HG03520 (cell line): ENCODE data around the gene GALE.
"Not testable (repeated sequence)": the region's sequence is repeated elsewhere in the genome, so short reads cannot be mapped to it uniquely, and the experiment has no call there.

ENCODE experiments used
- ATAC-seq: cut with Tn5 transposase; IDR thresholded peaks from one replicate; pipeline ENCODE4 v1.9.1; 2021; ENCODE audit warnings: mild to moderate bottlenecking, moderate library complexity; ENCODE audit not compliant: unreplicated experiment

The GALE gene

DNA sequence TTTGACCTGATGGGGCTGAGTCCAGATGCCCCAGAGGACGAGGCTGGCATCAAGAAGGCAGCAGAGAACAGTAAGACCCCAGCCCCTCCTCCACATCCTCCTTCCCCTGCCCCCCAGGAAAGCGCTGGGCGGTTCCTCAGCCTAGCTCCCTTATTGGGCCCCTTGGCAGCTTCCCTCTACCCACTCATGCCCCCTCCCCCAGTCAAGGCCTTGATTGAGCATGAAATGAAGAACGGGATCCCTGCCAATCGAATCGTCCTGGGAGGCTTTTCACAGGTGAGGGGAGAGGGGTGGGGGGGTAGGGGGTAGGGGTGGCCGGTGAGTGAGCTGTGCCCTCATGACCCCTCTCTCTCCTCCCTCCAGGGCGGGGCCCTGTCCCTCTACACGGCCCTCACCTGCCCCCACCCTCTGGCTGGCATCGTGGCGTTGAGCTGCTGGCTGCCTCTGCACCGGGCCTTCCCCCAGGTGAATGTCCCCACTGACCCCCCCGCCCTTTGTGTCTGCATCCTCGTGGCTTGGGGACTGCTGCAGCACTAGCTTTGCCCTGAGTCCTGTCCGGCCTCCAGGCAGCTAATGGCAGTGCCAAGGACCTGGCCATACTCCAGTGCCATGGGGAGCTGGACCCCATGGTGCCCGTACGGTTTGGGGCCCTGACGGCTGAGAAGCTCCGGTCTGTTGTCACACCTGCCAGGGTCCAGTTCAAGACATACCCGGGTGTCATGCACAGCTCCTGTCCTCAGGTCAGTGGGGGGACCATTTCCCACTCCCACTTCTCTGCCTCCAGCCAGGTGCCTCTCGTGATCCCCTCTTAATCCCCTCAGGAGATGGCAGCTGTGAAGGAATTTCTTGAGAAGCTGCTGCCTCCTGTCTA lies 6.5 kb downstream of the GALE start:
- no peak for ATAC-seq

DNA sequence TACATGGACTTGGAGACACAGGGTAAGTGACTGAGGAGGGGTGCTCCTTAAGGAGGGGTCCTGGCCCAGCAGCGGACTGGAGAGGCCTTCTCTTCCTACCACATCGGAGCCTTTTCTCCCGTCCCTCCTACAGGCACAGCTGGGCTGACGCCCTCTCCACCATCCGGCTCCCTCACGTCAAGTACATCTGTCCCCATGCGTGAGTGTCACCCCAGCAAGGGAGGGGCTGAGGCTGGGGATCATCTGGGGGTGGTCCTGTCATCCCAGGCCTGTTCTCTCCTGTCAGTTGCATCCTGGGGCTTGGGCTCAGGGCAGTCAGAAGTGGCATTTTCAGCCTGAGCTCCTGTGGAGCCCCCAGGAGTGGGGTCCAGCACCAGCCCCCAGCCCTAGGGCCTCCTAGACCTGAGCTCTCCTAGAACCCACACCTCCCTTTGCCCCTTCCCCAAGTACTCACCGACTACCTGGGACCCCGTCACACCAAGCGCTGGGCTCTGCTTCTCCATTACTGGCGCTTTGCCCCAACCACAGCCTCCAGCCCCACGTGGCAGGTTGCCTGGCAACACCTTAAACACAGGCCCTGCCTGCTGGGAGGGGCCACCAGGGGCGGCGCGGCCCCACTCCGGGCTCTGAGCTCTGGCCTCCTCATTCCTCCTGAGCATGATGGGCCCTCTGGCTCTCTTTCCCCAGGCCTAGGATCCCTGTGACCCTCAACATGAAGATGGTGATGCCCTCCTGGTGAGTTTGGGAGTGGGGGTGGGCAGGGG lies 7.4 kb downstream of the GALE start:
- no peak for ATAC-seq

DNA sequence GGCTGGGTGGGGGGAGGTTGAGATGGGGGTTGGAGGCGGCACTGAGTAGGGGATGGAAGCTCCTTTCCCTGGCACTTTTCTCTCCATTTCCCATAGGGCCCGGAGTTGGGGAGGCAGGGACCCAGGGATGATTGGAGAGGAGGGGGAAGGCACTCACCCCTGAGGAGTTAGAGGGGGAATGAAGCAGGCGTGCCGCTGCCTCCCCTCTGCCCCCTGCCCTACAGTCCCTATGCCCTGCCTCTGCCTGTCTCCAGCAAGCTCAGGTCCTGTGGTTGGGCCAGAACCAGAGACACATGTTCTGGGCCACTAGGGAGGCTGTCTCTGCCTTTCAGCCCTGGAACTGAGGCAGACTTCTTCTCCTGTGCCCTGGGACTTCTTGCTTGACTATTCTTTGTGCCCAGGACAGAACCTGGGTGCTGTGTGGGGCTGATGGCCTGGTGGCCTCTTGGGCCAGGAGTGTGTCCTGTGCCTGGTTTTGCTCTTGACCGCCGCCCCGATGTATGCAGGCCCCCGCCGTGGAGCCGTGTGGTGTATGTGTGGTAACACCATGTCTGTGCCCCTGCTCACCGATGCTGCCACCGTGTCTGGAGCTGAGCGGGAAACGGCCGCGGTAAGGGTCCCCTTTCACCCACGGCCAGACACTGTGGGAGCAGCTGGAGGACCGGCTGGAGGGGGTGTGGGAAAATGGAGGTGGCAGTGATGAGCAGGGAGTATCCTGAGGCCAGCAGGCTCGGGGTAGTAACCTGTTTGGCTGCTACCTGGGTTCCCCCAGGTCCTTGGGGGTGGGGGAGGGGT lies 8.2 kb downstream of the GALE start:
- no peak for ATAC-seq

DNA sequence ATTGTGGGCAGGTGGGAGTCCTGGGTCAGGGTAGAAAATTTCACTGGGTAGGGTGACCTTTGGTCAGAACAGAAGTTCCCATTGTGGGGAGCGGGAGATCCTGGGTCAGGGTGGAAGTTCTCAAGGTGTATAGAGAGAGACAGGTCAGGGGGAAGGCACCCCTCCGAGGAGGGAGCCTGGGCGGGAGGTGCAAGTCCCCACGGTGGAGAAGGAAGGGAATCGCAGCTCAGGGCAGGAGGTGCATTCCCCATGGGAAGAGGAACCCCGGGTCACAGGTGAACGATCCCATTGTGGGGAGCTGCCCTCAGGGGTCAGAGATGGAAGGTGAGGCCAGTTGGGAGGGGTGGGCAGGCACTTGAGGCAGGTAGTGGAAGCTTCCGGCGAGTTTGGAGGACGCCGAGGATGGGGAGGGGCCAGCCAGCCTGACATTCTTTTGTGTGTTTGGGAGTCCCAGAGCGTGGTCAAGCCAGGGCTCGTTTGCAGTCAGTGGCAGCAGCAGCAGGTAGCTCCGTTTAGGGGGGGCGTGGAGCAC lies 9.0 kb downstream of the GALE start:
- ATAC-seq = no peak

DNA sequence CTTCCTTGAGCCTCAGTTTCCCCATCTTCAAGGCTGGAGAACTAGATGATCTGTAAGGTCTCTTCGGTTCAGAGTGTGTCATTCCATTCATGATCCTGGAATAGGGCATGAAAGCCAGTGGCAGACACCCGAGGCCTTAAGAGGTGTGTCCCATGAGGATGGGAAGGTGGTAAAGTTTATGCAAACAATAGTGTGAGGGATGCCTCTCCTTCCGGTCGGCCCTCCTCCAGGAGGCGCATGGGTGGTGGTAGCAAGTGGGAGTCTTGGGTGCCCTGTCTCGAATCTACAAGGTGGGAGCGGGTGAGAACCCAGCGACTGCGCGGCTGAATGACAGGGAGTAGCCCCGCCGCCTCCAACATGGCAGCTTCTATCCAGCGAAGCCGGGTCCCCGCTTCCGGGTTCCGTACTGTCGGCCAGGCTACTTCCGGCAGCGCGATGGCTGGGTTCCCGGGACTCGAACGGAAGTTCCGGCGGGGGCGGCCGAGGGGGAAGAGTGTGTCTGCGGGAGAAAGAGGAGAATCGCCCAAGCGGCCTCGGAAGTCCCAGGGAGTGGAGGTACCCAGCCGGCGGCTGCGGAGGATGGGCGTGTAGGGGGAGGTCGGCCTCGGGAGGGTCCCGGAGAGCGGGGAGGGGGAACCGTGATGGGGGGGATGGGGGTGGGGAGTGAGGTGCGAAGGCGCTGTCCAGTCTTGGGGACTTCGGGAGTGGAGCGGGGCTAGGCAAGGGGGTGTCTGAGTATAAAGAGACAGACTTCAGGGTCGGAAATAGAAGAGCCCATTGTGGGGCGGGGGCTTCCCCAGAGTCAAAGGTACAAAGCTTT lies 9.6 kb downstream of the GALE start, which contains the start of gene LYPLA2:
TSS of gene LYPLA2 (plus strand) at position 450 of the 820 bp plus-strand sequence. CDS start 1,538 bp downstream, outside the sequence.
- ATAC-seq = peak; percentile 78

DNA sequence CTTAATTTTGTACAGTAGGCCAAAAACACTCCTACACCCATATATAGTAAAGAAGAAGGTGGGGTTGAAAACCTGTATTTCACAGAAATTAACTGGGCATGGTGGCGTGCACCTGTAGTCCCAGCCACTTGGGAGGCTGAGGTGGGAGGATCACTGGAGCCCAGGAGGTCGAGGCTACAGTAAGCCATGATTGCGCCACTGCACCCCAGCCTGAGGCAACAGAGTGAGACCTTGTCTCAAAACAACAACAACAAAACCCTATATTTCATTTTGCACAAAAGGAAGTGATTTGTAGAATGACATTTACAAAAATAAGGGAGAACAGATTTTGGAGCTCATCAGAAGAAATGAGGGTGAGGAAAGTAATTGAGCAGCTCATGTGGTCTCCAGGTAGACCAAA lies 11.9 kb downstream of the GALE start:
- ATAC-seq = no peak

DNA sequence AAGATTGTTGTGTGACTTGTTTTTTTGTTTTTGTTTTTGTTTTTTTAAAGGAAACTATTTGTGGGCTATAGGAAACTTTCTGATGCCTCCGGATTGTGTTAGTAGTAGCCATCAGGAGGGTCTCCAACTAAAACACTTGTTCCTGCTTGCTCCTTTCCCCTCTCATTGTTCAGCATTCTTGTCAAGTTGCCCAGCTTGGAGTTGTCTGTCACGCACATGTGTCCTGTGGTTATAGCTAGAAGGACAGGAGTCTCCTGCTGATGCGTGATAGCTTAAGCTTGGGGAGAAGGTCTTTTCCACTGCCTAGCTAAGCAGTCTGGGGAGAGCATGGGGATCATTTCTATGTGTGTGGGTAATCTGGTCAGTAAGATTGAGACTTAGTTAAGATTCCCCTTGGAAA lies 12.9 kb downstream of the GALE start:
- no peak for ATAC-seq

DNA sequence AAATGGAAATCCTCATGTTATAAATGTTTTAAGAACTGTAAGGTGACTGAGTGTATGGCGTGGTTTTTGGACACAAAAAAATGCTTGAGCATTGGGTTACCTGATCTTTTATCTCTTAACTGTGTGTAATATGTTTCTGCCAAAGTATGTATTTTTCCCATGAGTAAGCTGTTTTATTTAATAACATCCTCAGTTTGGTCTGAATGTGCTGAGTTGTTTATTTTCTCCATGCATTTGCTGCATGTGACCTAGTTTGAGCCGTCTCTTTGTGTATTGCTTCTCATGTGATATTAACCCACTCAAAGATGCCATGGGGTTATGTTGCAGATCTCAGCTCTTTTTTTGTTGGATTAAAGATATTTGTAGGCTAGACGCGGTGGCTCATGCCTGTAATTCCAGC lies 15.7 kb downstream of the GALE start:
- no peak for ATAC-seq

DNA sequence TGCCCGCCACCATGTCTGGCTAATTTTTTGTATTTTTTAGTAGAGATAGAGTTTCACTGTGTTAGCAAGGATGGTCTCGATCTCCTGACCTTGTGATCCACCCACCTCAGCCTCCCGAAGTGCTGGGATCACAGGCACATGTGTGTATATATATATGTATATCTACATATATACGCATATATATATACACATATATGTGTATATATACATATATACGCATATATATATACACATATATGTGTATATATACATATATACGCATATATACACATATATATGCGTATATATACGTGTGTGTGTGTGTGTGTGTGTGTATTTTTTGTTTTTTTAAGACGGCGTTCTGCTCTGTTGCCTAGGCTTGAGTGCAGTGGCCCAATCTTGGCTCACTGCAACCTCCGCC lies 17.4 kb downstream of the GALE start:
- not testable (repeated sequence) for ATAC-seq

DNA sequence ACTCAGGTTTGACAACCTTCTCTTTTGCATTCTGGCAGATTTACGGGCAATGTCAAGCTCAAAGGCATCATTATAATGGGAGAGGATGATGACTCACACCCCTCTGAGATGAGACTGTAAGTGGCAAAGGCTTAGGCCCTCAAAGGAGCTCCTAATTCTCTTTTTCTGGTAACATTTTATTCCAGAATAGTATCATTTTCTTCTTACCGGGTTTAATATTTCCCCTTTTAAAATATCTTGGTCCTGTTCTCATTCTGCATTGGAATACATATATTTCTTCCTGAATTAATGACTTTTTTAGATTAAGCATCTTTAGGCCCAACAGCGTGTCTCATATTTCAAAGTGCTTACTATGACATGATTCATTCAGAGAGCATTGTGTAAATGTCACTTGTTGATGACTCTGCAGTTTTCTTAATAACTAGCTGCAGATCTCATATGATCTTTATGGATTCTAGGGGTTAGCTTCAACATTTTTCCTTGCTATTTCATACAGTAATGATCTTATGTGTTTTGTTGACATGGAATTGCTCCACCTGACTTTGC lies 20.7 kb downstream of the GALE start:
- ATAC-seq = no peak

DNA sequence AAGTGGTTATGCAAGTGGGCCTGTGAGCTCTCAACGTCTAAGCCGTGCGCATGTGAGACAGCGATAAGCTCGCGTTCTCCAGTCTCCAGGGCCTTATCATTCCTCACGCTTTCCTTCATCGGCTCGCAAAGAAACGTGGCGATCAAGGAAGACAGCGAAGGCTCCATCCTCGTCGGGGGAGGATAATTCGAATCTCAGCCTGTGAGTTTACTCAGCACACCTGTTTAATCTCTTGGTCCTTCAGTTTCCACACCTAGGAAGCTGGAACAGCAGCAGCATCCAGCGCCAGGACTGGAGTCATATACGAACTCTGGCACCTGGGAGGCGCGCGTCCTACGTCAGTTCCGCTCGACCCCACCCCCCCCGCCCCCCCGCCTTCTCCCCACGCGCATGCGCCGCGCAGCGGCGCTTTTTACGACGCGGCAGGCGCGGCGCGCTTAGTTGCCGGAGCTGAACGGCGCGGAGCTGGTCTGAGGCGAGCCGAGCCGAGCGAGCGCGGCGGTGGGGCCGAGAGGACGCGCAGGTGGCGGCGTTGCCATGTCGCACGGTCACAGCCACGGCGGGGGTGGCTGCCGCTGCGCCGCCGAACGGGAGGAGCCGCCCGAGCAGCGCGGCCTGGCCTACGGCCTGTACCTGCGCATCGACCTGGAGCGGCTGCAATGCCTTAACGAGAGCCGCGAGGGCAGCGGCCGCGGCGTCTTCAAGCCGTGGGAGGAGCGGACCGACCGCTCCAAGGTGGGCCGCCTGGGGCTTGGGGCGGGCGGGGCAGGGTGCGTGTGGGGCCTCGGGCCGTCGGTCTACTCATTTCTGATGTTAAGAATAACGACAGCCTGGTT lies 22.4 kb downstream of the GALE start, which contains the start of gene PITHD1:
TSS of gene PITHD1 (plus strand) at position 440 of the 836 bp plus-strand sequence. CDS start at position 538, 98 bp downstream.
- peak; percentile 74 for ATAC-seq

DNA sequence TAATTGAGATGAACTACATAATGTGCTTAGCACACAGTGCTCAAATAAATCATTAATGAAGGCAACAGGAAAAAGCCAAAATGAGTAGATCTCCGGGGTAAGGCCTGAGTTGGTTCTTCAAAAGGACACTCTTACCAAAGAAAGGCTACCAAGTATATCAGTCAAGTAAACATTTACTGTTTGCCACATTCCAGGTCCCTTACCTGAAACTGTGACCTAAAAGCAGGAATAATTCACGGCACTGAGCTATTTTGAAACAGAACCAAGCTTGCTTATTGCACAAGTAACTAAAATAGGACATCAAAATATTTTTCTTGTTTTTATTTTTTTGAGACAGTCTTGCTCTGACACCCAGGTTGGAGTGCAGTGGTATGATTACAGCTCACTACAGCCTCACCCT lies 24.3 kb downstream of the GALE start:
- no peak for ATAC-seq

DNA sequence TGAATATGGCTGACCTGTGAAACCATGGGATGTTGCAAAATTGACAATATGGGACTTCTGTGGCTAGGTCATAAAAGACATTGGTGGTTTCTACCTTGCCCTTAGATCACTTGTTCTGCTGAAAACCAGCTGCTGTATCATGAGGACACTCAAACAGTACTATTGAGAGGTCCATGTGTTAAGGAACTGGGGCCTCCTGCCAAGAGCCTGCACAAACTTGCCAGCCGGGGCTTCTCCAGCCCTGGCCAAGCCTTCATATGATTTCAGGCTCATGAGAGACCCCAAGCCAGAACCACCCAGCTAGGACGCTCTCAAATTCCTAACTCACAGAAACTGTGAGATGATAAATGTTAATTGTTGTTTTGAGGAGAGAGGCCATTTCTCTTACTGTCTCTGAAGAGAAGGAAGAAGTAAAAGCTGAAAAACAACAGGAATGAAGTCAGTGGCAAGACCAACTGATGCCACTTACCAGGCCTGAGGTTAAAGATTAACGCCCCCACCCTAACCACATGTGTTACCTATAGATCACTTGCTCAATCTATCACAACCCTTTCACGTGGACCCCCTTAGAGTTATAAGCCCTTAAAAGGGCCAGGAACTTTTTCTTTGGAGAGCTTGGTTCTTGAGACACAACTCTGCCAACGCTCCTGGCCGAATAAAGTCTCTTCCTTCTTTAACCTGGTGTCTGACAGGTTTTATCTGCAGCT lies 26.2 kb downstream of the GALE start:
- ATAC-seq = no peak

DNA sequence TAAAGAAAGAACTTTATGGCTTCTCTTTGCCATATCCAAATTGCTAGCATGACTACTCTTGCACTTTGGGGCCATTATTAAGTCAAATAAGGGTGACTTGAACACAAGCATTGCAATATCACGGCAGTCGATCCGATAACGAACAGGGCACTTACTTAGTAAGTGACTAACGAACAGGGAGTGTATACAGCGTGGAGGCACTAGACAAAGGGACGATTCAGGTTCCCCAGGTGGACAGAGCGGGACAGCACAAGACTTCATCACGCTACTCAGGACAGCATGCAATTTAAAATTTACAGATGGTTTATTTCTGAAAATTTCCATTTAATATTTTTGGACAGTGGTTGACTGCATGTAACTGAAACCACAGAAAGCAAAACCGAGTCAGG lies 27.7 kb downstream of the GALE start:
- ATAC-seq = no peak

DNA sequence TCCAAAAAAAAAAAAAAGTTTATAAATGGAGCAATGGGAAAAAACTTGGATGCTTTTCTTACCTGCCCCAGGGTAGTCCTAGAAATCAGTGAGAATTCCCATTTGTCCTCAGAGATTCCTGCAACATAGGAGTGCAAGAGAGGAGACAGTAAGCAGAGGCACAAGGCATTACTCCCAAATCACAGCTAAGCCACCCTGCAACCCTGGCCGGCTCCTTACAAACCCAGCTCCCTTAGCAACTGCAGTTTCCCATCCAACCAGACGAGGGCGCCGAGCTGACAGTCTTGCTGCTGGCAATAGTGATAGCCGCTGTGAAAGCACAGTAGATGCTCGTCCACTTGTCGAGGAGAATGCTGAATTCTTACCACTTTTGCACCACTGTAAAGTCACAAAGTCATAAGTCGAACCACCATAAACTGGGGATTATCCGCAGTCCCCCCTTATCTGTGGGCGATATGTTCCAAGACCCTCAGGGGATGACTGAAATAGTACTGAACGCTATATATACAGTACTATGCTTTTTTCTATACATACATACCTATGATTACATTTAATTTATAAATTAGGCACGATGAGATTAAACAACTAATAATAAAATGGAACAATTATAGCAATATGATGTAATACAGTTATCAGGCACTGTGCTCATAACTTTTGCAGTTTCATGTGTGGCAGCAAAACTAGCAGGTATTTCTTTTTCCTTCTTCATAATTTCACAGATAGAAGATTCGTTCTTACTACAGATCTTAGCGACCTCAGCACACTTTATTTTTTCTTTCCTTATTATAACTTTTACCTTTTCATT lies 28.3 kb downstream of the GALE start:
- ATAC-seq = peak; percentile 64

DNA sequence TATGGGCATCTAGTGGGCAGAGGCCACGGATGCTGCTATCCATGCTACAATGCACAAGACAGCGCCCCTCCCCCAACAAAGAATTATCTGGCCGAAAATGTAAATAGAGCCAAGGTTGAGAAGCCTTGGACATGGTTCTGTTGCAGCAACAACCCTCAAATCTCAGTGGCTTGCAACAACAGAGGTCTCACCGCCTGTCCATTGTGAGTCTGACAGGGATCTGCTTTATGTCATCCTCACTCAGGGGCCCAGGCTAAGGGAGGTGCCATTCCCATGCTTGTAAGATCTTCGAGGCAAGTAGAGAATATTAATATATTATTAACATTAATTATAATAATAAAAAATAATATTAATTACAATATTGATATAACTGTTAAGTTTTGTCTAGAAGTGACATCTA lies 31.8 kb downstream of the GALE start:
- no peak for ATAC-seq

DNA sequence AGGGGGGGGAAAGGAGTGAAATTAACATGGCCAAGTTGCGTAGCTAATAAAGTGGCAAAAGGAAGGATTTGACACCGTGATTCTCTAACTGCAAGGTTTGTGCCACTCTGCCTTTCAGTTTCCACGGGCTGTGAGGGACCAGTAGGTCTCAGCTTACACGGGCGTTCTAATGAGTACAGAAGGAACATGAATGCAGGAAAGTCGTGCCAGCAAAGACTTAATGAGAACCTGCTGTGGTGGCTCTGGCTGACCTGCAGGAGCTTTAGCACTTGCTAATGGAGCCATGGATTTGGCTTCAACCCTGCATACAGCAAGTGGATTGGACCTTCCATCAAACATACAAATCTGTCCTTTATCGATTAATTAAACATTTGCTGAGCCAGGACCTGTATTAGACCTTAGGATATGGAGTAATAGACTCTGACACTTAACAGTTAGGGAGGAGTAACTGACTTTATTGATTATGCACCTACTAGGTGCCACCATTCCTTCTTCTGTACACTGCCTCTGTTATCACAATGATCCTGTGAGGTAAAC lies 37.4 kb downstream of the GALE start:
- ATAC-seq = no peak
